GM18867 (cell line): ENCODE results near the gene PRDM16.

Experiments
- ATAC-seq: cut with Tn5 transposase; IDR thresholded peaks from one replicate; pipeline ENCODE4 v1.9.1; 2021; ENCODE audit warnings: mild to moderate bottlenecking, moderate library complexity; ENCODE audit not compliant: unreplicated experiment

The PRDM16 gene

DNA sequence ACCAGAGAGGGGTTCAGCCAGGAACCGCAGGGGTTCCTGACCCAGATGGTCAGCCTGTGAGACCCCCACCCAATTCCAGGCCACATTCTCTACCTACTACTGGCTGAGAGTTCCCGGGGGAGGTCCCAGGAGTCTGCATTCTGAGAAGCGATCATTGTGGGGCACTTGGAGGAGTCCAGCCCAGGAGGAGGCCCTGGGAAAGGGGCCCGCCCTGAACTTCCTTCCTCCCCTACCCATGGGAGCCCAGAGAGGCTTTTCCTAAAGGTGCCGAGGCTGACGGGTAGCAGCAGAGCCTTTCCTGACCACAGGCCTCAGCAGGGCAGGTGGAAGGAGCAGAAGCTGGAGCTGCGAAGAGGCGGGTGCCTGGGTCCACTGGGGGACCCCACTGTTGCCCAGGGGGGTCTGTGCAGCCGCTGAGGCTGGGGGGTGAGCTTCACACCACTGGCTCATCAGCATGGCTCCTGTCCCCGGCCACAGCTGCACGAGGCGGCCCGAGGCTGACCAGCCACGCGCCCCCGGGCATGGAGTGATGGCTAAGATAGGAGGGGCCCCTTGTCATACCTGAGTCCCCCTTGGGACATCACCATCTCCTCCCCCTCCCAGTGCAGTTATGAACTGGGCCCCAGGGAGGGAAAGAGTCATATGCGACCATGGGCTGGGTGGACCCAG is 127.7 kb downstream of the PRDM16 start:
- no peak for ATAC-seq

DNA sequence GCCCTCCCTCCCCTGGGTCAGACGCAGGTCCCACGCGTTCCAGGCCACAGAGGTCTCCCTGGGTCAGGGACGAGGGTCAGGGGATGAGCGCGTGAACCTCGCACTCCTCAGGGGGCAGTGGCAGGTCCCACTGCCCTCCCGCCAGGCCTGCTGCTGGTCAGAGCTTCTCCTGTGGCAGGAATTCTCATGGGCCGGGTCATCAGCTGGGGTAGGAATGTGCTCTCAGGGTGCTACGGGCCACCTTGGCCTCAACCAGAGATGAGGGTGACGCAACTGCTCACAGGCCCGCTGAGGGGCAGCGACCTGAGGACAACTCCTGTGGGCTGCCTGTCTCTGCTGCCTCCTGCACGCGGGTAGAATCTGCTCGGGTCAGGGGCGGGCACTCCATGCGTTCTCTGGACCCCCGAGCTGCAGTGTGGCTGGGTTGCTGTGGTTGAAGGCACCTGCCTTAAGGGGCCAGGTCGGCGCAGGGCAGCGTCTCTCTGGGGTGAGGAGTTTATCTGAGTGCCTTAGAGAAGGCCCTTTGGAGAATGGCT is 128.8 kb downstream of the PRDM16 start:
- no peak for ATAC-seq

DNA sequence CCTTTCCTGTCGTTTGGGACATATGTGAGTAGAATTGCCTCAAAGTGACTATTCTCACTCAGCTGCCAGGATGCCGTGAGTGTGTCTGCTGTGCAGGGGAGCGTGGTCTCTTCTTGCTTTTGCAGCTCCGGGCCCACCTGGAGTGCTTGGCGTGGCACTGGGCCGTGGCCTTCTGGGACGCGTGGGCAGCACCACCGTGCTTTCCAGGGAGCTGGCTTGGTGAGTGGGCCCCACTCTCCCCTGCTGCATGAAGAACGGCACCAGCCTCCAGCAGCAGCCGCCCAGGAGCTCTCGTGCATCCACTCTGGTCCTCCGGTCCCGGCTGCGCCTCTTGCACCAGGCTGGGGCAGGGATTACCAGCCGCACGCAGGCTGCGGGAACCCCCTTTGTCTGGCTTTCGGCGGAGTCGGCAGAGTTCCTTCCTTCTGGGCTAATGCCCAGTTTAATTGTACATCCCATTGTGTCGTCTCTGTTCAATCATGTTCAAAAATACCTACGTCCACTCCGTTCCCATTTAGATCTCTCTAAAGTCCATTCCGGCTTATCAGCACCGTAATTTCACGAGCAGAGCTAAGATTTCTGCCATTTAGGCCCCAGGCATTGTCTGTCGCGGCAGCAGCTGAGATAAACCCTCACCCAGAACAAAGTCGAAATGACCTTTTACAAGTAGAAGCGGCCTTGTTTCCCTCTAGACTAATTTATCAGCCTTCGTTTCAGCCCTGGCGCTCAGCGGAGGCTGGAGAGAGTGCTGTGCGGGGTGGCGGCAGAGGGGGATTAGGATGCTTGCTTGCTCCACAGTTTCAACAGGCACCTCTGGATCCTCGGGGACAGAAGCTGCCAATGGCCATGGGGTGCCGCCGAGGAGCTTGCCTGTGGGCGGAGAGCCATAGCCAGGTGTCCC is 129.6 kb downstream of the PRDM16 start:
- ATAC-seq = no peak

DNA sequence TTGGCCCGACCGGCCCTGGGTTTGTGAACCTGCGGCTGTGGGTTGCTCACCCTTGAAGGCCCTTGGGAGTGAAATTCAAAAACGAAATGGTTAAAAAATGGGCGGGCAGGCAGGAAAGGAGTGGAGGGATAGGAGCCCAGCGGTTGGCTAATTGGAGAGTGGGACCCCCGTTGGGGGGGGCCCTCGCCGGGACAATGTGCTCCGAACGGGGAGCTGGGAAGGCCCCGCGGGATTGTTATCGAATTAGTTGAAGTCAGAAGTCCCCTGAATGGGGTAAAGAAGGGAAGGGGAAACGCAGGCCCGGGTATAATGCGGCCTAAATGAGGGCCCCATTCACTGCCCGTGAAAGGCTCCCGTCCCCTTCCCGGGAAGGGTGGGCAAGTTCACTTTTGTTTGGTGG is 135.7 kb downstream of the PRDM16 start:
- ATAC-seq = no peak

DNA sequence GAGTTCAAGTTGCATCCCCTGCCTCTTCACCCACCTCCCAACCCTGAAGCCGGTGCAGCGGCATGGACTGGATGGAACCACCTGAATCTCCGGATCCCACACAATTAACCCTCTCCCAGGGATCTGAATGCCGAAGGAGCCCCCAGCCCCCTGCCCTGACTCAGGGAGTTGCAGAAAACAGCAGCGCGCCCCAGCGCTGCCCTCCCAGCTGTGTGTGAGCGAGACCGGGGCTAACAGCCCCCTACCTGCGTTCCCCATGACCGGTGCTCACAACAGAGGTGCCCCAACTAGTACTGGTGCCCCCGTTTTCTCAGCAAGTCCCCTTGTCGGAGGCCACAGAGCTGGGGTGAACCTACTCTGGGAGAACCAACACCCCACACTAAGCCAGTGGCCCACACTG is 136.8 kb downstream of the PRDM16 start:
- ATAC-seq = no peak

DNA sequence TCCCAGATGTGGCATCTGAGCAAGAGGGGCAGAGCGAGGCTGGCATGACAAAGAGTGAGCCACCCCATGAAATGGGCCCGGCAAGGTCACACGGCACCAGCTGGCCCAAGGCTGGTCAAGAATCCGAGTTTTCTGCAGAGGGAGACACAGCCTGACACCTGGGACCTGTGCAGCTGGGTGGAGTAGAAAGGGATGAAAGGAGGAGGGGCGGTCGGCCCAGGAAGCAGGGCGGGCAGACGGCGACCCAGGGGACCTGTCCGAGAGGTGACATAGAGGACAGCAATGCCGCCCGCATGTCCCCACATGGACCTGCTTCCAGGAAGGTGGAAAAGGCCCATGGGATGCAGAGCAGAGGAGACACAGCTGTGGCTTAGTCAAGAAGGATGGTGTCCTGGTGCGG is 137.7 kb downstream of the PRDM16 start:
- no peak for ATAC-seq

DNA sequence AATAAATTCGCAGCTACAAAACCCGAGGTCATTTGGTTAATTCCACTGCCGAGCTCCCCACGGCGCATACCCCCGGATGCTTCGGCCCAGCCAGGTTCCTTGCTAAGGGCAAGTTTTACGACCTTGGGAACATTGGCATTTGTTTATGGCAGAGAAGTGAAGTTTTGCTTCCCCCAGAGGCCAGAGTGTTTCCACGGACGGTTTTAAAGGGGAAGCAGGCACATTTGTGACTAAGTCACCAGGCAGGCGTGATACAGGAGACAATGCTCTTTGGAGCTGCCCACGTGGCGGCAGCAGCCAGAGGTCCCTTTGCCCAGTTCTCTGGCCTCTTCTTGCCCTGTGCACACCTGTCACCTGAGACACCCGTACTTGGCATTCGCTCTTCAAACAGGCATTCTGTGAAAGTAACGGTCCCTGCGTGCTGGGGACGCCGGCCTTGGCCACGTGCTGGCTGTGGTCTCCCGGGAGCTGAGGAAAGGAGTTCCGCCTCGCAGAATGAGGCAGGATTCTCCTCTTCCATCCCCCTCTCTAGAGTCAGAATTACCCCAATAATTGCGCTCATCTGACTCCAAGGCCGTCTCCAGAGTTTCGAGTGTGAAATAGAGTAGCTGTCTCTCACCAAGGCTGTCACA is 138.3 kb downstream of the PRDM16 start:
- ATAC-seq = no peak

DNA sequence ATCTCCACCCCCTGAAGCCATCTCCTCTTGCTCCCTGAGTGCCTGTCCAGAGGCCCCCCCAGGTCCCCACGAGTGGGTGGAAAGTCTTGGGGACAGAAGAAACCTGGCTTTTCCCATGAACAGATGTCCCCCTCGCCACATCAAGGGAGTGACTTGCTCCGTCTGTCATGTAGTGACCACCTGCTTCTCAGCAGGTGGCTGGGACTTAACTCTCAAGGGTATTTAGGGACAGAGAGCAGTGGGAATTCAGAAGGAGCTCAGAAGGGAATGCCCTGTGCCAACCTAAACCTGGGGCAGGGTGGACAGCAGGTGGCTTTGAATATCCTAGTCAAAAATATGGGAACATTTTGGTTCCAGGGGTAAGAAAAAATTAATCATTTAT is 139.8 kb downstream of the PRDM16 start:
- ATAC-seq = no peak

DNA sequence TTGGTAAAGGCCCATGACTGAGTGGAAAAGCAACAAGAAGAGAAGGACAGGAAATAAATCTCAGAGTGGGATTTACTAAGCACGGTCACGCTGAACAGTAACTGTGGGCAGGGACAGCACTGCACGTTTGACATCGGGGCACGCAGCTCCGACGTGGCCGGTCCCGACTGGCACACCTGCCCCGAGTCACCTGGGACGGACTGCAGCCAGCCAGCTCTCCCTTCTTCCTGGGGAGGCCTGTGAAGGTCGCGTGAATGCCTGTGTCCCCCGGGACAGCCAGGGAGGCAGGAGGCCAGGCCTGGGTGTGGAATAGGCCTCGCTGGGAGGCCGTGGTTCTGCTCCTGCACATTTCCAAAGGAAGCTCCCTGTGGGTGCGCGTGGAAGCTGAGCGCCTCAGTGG is 140.2 kb downstream of the PRDM16 start:
- ATAC-seq = no peak

DNA sequence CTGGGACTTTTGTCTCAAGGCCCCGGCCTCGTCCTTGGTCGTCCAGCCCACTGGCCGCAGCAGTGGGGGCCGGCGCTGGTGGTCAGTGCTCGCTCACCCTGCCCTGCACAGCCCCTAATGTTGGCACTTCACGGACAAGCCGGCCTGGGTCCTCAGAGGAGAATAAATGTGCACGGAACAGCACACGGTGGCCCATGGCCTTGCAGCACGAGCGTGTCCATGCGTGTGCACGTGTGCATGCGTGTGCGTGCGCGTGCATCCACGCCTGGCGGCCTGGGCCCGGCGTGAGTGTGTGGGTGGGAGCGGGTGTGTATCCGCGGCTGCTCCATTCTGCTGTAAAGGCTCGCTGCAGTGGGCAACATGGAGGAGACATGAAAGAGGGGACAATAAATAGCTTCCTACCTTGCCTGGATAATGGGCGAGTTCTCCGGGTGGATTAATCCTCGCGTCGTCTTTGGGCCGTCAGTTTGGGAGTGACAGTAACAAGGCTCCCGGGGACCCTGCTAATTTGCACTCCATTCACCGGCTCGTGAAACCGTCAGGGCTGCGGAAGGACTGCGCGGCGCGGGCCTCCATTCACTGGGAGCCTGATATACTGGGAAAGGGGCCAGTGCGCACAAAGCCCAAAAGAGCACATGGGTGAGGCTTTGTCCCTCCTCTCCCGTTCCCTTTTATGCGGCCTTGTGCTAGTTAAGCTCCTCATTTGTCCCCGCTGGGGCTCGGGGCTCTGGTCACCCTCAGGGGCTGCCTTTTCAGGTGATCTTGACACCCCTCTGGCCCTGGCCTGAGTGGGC is 142.8 kb downstream of the PRDM16 start:
- no peak for ATAC-seq

DNA sequence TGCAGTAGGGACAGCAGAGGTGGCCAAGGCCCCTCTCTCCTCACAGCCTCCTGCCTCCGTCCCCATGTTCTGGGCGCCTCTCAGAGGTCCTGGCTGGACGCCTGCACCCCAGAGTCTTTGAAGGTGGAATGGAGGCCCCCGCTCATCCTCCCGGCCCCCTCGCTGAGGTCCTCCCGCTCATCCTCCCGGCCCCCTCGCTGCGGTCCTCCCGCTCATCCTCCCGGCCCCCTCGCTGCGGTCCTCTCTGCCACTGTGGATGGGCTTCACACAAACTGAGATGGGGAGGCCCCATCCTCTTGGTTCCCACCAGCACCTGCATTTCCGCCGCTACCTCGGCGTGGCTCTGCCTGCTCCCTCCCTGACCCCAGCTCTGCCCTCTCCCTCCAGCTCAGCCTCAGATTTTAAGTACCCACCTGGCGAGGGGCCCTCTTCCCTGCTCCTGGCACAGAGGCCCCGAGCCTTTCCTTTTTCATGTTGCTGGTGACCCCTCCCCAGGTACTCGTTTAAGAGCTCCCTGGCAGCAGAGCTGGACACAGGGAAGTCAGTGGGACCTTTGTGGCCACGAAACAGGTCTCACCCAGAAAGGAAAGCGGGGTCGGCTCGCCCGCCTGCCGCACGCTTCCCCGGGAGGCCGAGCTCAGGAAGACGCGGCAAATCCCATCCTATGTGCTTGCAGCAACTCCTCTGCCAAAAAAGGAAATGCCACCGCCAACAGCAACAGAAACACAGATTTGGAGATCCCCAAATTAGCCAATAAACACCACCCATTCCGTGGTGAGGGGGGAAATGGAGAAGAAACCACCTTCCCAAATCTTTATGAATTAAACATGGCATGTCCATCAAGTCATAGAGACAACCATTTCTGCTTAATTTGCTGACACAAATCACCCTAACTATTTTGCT is 143.7 kb downstream of the PRDM16 start:
- no peak for ATAC-seq

DNA sequence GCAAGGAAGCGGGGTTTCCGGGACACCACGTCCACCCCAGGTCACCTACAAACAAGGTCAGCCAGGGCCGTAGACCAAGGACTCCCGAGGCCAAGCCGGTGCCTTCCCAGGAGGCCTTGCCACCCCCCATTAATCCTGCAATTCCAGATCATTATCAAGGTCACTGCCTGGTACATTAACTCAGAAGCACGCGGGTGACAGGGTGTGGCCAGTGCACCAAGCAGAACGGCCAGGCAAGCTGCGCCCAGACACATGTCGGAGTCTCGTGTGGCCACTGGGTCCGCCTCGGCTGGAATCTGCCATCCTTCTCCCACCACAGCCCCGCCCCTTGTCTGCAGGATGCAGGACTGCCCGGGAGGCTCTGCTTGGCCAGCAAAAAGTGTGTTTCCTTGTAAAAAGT is 144.7 kb downstream of the PRDM16 start:
- no peak for ATAC-seq

DNA sequence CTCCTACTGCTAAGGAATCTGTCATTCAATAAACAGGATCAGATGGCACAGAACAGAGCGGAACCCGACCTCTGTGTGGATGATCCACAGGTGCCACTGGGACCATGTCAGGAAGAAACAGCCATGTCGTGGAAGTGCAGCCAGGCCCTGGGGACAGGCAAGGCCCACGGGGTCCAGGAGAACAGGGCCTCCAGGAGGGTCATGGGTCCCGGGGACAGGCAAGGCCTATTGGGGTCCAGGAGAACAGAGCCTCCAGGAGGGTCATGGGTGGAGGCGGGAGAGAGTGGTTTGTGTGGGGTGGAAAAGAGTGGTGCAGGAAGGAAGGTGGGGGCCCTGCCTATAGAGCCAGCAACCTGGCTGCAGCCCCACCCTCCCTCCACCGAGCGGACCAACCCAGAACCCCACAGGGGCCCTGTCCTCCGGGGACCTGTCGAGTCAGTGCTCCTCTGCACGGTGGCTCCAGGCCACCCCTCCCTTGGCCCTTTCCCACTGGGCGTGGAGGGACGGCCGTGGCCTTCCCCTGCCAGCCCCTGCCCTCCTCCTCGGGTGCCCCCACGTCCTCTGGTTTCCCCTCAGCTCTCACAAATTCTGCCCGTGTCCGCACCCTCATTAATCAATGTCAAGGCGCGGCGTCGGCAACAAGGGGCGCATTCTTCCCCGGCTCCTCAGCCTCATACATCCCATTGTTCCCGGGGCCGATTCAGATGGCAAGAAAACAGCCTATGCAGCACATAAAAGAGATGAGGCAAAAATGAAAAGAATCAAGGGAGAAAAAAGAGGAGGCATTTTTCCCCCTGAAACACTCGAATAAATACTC is 146.4 kb downstream of the PRDM16 start:
- ATAC-seq = no peak

DNA sequence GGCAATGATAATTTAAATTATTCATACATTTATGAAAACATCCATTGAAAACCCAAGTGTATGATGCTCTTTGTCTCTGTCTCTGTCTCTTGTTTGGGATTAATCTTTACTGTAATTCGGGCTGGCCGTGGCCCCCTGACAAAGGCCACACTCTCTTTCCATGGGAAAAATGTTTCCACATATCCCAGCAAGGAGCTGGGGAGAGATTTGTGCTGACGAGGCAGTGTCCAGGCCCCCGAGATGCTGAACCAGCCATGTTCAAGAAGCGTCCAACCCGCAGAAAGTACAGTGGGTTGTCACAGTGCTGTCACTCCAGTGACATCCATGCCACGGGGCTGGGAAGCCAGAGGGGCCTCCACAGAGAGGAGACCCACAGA is 147.0 kb downstream of the PRDM16 start:
- ATAC-seq = no peak

DNA sequence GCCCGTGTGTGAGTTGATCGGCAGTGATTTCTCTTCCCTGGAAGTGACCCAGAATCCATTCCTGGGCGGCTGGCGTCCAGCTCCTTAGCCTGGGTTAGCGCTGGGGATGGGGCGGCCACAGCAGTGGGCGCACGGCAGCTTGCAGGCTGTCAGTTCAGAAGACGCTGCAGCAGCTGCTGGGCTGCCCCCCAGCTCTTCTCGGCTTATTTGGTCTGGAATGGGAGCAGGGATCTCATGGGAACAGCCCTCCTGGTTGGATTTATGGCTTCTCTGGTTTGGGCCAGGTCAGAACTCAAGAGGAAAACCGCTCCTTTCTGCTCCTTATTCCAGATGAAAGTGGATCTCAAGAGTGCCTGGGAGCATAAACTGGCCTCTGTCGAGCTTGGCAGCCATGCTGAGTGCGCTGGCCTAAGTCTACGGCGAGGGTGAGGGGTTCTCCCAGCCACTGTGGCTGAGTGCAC is 148.2 kb downstream of the PRDM16 start:
- ATAC-seq = no peak

DNA sequence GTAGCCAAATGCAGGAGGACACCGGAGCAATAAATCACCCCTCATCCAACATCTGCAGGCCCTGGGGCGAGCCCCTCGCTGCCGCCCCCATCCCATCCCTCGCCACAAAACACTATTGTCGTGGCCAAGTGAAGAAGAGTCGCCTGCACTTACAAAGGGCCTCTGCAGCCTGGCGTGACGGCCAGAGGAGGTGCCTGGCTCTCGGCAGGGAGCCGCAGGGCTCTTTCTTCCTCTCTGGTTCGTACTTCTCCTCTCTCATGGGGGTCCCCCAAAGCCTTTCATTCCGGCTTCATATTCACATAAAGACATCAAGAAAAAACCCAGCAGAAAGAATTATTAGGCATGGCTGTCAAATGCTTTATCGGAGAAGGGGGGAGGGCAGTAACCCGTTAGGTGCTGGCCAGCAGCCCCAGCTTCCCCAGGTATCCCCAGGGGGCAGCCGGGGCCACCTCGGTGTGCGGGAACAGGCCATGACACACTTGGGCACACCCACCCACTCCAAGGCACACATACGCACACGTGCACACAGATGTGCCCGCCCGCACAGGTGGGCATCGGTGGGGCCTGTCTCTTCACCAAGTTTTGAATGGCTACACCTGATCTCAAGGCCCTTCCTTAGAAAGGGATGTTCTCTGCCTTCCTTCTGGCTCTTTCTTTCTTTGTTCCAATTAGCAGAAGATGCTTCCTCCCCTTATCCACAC is 149.1 kb downstream of the PRDM16 start:
- no peak for ATAC-seq

DNA sequence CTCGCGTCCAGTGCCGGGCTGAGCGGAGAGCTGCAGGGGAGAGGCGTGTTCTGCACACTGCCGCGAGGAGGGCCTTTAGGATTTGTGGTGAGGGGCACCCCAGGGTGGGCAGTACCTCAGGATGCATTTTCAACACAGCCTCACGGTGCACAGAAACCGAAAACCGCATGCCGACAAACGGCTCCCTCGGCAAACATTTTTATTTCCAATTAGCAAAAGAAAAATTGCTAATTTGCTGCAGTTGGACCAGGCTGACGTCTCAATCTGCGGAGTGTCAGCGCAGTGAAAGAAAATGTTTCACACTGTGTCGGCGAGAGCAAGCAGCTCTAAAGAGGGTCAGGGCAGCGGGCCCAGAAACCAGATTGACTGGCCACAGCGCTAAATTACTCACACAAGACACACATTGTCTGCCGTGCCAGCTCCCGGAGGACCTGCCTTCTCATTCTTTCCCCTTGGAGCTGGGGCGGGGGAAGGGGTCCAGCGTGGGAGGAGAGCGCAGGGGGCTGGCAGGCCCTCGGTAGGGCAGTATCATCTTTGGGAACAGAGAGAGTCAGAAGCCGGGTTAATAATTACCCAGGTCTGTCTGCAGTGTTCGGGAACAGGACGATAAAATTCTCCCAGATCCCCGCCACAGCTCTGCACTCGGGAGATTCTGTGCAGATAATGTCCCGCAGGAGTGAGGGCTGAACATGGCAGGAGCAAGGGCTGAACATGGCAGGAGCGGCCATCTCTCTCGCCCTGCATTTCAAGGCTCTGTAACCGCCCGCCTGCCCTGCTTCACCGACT is 150.2 kb downstream of the PRDM16 start:
- ATAC-seq = no peak
